Brain microvascular endothelial cell (primary cell): Measurements from ENCODE around the gene HOXD13.

Experiments used
- DNase-seq: peaks from one replicate; pipeline ENCODE4 v3.0.0-alpha.2; 2020
- H3K27ac ChIP-seq: fragments of 250-450 bp; sonication (Bioruptor Pico); 2 replicates; pipeline ENCODE4 v1.5.1; 2020; ENCODE audit warnings: mild to moderate bottlenecking, moderate library complexity
- H3K27me3 ChIP-seq: fragments of 250-450 bp; sonication (Bioruptor Pico); replicated peaks from 2 replicates; pipeline ENCODE4 v1.5.1; 2020; ENCODE audit warnings: mild to moderate bottlenecking
- H3K36me3 ChIP-seq: fragments of 250-450 bp; sonication (Bioruptor Pico); replicated peaks from 2 replicates; pipeline ENCODE4 v1.5.1; 2020; ENCODE audit warnings: mild to moderate bottlenecking
- H3K4me3 ChIP-seq: 2 replicates; pipeline ENCODE4 v1.5.1; 2011; ENCODE audit warnings: low read depth, mild to moderate bottlenecking, control low read depth, low read length, moderate library complexity
- in situ Hi-C: cut with HindIII; loops from 2 replicates; pipeline ENCODE4 v1.10.0; 2017; ENCODE audit warnings: low sequenced_read_pairs, low pct_ligation_motif_present
- TF ChIP-seq, protein P1 (sequence below): IDR thresholded peaks from 2 replicates; pipeline ENCODE4 v1.5.1; 2011; ENCODE audit warnings: low read depth, mild to moderate bottlenecking, moderate library complexity, low read length, control low read depth, inconsistent platforms; ENCODE audit errors: missing control alignments

Gene HOXD13

DNA sequence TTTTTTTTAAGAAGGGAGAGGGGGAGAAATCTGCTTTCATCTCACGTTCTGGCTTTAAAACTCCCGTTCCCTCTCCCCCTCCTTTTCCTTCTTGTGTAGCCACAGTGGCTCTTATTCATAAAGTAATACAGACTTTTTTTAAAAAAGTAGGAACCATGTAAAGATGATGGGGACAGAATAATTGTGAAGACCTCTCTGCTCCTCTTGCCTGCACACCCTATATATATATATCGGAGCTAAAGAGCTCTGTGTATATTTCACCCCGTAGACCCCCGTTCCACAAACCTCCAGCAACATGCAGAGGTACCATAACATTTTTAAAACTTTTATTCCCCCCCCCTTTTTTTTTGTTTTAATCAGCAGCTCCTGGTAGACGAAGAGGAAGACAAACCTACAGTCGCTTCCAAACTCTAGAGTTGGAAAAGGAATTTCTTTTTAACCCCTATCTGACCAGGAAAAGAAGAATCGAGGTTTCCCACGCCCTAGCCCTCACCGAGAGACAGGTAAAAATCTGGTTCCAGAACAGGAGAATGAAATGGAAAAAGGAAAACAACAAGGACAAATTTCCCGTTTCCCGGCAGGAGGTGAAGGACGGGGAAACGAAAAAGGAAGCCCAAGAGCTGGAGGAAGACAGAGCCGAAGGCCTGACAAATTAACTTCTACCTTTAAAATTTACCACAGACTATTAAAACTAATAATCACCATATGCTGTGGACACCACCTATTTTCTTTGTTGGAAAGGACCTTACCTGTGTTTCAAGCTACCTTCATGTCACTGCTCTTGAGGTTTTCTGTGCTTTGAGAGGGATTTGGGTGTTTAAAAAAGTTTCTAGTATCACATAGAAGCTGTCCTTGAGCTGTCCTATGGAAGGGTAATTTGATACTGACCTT, 38.7 kb downstream of the HOXD13 start:
- Histone ChIP-seq H3K4me3 (no peak overlapping the region), H3K36me3 (no peaks in the 10 kb centered on the region), H3K27me3 (peaks cover 90% of the 10 kb centered on the region), H3K27ac (no peak overlapping the region)
- in situ Hi-C loops = loop anchor here (25.0 kb wide), 1 partner anchor 506 kb away; no protein-coding TSS in a partner anchor
- no peak for DNase-seq
- TF ChIP-seq, protein P1, sequence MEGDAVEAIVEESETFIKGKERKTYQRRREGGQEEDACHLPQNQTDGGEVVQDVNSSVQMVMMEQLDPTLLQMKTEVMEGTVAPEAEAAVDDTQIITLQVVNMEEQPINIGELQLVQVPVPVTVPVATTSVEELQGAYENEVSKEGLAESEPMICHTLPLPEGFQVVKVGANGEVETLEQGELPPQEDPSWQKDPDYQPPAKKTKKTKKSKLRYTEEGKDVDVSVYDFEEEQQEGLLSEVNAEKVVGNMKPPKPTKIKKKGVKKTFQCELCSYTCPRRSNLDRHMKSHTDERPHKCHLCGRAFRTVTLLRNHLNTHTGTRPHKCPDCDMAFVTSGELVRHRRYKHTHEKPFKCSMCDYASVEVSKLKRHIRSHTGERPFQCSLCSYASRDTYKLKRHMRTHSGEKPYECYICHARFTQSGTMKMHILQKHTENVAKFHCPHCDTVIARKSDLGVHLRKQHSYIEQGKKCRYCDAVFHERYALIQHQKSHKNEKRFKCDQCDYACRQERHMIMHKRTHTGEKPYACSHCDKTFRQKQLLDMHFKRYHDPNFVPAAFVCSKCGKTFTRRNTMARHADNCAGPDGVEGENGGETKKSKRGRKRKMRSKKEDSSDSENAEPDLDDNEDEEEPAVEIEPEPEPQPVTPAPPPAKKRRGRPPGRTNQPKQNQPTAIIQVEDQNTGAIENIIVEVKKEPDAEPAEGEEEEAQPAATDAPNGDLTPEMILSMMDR = no peak

DNA sequence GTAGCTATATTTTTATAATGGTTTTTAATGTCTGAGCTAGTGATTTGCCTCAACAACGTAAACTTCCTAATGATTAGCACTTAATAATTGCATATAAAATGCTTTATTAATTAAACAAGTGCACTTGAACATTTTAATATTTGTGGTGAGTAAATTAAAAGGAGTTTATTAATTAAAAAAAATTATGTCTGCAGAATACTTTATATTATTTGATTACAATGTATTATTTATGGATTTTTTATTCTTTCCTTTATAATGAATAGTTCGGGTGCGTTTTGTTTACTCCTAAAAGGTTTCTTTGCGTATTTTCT, 39.3 kb downstream of the HOXD13 start:
- peaks cover 92% of the 10 kb centered on the region for H3K27me3 ChIP-seq
- H3K4me3 ChIP-seq = no peak overlapping the region
- no peaks in the 10 kb centered on the region for H3K36me3 ChIP-seq
- TF ChIP-seq, protein P1 = no peak
- H3K27ac ChIP-seq = no peak overlapping the region
- in situ Hi-C loops = loop anchor here (25.0 kb wide), 1 partner anchor 505 kb away; no protein-coding TSS in a partner anchor
- no peak for DNase-seq

DNA sequence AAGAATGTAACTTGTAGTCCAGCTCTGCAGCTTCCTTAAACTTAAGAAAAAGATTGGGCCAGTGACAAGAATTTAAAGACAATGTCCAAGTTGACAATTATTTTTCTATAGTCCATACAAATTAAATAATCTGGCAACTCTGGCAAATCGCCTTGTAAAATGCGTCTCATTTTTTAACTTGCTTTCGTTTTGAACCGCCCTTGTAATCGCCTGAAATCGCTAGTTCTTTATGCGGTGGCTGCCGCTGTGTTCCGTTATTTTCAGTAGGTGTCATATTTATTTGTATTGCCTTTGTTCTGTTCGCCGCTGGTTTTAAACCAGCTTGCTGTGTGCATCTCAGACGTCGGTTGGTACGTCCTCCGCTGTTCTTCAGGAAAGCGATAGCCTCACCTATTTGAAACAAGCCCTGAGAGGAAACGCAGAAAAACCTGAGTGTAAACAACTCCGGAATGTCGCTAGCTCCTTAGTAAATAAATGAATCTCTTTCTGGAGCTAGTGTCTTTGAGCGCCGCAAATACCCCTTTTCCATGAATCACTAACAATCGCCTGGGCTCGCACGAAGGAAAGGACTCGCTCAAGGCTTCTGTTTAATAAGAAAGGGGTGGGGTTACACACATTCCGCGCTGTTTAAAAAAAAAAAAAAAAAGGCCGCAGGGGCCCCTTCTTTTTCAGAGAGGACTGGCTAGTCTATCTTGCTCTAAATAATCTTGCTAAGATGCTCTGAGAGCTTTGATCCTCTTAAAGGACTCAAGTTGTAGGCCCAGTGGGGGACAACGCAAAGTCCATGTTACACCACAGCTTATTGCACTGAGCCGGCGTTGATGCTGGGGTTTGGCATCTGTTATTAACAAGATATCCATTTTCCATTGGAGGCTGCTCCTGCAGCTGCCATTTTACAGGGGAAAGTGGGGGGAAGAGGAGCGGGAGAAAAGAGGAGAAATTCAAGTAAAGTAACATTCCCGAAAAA, 40.0 kb downstream of the HOXD13 start:
- DNase-seq = no peak
- Histone ChIP-seq H3K4me3 (no peak overlapping the region), H3K27ac (no peak overlapping the region), H3K27me3 (peaks cover 95% of the 10 kb centered on the region), H3K36me3 (no peaks in the 10 kb centered on the region)
- TF ChIP-seq, protein P1 = no peak
- in situ Hi-C loops = loop anchor here (25.0 kb wide), 1 partner anchor 505 kb away; no protein-coding TSS in a partner anchor

DNA sequence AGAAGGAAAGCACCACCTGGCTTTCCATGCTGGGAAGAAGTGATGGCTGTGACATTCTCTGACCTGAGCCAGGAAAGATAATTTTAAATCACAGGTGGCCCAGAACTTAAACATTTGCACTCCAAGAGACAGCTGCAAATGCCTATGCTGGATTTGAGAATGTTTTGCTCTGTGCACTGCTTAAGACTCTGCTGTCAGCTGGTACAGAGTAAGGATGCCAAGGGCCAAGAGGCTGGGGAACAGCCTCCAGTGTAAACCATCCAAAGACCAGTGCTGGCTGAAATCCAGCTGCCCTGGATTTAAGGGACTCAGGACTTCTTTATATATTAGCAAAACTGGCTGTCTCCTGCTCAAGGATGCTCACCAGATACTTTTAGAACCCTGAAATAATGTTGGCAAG, 40.9 kb downstream of the HOXD13 start:
- no peak for DNase-seq
- Histone ChIP-seq H3K36me3 (no peaks in the 10 kb centered on the region), H3K4me3 (no peak overlapping the region), H3K27me3 (peaks cover 96% of the 10 kb centered on the region), H3K27ac (no peak overlapping the region)
- in situ Hi-C loops = loop anchor here (25.0 kb wide), 1 partner anchor 504 kb away; no protein-coding TSS in a partner anchor
- TF ChIP-seq, protein P1 = no peak

DNA sequence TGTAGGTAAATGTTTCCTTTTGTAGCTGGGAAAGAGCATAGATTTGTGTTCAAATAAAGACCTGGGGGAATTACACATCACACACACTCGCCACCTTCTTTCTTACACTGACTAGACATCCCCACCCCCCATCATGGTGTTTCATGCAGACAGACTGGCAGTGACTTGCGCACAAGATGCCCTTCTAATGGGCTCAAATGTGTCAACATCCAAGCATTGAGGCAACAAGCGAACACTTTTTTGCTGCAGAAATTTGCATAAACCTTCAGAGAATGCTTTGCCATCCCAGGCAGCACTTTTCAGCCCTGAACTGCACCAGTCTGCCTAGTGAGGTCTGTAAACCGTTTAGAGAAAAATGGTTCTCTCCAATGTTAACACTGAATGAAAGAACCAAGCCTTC, 41.5 kb downstream of the HOXD13 start:
- peaks cover 96% of the 10 kb centered on the region for H3K27me3 ChIP-seq
- TF ChIP-seq, protein P1 = no peak
- no peak overlapping the region for H3K4me3 ChIP-seq
- in situ Hi-C loops = loop anchor here (25.0 kb wide), 1 partner anchor 503 kb away; no protein-coding TSS in a partner anchor
- no peak overlapping the region for H3K27ac ChIP-seq
- DNase-seq = no peak
- H3K36me3 ChIP-seq = no peaks in the 10 kb centered on the region
